NCI-H128 (cell line): ENCODE results near the gene SYNPO.

ENCODE experiments used
- DNase-seq: peaks from one replicate; lab custom pipeline; 2025; ENCODE audit not compliant: unreplicated experiment; lab: John Stamatoyannopoulos, UW

SYNPO gene

DNA sequence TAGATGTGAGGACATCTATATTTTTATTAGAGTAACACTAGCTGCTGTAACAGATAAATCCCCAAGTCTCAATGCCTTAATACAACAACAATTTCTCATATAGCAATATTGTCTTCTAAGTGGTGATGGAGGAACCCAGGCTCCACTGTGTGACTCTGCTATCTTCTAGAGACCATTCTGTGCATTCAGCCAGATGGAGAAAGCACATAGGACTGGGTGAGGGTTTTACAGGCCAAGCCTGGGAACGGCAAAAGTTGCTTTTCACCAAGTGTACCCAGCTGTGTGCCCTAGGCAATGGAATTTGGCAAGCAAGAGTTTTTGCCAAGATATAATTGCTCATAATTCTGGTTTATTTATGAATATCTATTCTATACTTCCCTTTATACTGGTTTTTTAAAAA, 48.7 kb downstream of the SYNPO start:
- no peak for DNase-seq

DNA sequence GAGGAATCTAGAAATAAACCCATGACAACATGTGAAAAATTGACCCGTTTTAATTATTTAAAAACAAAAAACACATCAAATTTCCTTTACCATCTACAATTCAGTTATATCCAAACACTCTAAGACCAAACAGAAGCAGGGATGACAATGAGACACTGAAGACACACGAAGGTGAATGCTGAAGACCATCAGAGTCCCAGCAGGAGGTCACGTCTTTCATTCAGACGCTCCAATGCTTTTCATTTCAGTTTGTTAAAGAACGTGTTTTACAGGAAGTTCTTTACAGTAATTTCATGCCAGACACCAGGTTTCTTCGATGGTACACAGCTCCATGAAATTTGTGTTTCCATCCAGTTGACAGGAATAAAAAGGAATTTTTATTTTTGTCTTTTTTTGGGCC, 50.3 kb downstream of the SYNPO start:
- DNase-seq = no peak

DNA sequence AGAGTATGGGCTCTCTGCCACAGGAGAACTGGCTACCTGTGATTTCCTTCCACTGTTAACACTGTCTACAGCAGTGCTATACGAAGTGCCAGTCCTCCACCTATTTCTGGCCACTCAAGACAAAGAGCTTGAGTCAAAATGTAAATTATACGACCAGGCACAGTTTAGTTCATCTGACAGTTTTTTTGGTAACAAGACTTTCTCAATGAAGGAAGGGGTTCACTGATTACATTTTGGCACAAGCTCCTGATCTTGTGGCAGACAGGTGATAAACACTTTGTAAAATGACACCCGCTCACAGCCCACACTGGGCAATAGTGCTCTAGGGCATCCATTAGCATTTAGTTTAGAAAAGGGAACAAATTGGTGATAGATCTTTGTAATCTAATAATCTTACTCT, 51.8 kb downstream of the SYNPO start:
- no peak for DNase-seq

DNA sequence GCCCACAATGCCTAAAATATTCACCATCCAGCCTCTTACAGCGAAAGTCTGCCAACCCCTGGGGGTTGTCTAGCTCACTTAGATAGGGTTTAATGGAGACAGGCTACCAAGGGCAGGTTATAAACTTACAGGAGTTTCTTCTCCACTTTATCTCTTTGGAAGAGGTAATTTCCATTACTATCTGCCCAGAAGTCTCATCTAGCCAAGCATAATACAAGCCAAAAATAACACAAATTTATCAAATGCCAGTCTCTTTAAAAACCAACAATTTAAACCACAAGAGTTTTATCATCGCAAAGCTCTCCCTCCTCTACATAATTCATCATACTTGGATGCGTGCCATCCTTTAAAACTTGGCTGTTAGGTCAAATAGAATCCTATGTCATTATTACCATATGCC, 54.2 kb downstream of the SYNPO start:
- no peak for DNase-seq

DNA sequence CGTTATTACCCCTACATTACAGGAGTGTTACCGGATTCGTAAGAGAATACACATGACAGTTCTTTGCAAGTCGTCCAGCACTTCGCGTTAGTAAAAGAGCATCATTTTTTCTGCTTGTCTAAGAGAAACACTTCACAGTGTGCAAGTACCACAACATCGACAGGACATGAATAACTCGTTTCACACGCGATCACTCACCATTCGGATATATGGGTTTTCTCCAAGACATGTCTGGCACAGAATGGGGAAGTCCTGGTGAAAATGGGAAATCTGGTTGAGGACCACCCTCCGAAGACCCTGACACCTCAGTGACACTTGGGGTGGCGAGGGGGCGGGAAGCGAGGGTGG, 59.8 kb downstream of the SYNPO start:
- no peak for DNase-seq

DNA sequence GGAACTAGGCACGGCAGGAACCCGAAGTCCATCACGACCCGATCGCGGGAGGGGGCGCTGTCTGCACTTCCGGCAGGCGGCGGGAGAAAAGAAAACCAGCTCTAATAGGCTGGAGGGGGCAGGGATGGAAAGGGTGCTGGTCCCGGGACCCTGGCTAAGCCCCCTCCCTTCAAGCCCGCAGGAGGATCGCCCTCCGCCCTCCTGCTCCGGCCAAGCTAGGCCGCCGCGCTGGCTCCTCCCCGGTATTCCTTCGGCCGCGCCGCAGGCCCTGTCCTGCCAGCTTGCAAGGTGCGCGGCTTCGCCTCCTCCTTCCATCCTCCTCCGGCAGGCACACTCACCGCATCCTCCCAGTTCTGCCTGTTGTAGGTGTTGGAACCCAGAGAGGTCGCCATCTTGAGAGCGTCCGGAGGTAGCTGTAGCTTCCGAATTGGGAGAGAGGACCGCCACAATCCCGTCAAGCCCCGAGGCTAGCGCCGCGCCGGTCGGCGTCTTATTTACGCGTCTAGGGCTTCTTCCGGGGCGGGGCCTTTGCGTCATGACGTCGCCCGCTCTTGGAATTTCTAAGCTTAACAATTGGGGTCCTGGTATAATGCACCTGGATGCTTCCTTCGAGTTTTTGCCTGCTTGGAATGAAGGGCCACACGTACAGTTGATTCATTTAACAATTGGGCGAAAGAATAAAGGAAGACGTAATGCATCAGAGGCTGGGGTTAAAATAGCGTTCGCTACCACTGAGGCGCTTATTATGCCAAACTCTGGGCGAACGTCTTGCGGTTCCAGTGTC, 60.3 kb downstream of the SYNPO start, which contains the start of gene RBM22:
Gene RBM22 (minus strand): TSS at position 469 of the 784 bp plus-strand sequence. CDS start 77 bp downstream, at position 392.
- peak; percentile 82 for DNase-seq

DNA sequence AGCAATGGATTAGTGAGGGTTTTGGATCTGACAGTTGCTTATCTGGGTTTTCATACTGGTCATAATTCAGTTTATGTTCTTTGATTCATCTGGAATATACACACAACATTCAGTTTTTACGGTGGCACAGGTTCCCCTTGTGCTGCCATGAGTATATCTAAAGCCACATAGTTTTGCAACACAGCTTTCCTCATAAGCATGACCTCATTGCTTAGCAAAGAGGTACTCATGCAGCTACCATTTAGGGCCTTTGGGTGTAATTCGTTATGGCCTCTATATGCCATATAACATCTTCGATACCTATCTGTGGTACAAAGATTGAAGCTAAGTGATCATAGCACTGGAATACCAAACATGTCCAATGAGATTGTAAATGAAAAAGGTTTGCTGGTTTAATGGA, 63.3 kb downstream of the SYNPO start:
- no peak for DNase-seq

DNA sequence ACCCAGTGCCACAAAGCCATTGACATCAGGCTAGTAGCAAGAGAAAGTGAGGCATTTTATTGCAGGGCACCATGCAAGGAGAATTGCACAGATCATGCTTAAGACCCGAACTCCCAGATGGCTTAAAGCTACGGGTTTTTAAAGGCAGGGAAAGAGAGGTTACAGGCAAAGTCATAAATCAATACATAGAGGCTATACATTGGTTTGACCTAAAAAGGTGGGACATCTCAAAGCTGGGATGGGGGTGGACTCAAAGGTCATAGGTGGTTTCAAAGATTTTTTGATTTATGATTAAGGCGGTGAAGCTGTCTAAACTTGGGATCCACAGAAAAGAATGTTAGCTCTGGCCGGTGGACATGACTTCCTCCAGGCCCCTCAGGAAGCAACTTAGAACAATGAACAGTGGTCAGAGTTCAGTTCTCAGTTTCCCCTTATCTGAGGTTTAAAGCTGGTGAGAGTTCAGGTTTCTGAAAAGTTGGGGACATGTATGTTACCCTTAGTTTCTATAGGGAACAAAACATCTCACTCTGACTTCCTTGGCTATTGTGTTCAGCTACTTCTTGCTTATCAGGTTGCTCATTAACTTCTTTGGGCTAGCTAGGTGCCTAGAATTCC, 66.4 kb downstream of the SYNPO start:
- no peak for DNase-seq
